ENCODE measurements around the gene POU4F3. TPM values are rescaled to one million over a fixed set of nuclear protein-coding genes. Genes with fewer than 3 reads are reported as not detected.

The POU4F3 gene
- total RNA-seq, 1 donor = 0.09 TPM

DNA sequence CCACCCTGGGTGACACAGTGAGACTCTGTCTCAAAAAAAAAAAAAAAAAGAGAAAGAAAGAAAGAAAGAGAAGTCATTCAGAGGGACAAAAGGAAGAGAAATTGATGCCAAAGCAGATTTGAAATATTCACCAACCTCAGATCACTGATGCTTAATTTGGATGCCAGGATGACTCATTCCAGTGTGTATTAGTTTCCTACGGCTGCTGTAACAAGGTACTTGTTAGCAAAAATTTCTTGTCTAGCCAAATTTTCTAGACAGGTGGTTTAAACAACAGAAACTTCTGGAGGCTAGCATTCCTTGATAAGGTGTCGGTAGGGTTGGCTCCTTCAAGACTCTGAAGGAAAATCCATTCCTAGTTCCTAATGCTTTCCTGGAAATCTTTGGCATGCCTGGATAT is 42.1 kb downstream of the POU4F3 start:
- TF ChIP-seq, protein P1, sequence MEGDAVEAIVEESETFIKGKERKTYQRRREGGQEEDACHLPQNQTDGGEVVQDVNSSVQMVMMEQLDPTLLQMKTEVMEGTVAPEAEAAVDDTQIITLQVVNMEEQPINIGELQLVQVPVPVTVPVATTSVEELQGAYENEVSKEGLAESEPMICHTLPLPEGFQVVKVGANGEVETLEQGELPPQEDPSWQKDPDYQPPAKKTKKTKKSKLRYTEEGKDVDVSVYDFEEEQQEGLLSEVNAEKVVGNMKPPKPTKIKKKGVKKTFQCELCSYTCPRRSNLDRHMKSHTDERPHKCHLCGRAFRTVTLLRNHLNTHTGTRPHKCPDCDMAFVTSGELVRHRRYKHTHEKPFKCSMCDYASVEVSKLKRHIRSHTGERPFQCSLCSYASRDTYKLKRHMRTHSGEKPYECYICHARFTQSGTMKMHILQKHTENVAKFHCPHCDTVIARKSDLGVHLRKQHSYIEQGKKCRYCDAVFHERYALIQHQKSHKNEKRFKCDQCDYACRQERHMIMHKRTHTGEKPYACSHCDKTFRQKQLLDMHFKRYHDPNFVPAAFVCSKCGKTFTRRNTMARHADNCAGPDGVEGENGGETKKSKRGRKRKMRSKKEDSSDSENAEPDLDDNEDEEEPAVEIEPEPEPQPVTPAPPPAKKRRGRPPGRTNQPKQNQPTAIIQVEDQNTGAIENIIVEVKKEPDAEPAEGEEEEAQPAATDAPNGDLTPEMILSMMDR (IDR thresholded peaks at IDR 0.05; ENCODE audit: insufficient read depth, low read length) = no peak
- DNase-seq (ENCODE audit: low read depth) = no peak
- no peak overlapping the region for H3K4me3 ChIP-seq (ENCODE audit: low read depth, low read length)

DNA sequence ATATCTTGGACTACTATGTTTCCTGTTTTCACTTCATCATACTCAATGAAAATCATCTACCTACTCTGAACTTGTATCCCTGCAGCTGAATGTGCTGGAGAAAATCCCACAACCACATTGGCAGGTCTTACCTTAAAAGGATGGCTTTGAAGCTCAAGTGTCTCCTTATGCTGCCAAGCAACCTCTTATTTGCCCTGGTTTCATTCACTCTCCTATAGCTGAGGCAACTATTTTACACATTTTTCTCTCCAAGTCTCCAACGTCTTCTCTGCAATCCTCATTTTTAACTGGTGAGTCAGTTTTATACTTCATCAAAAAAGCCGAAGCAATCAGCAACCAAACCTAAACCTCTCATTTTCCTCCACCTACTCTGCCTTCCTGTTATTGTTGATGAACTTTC is 49.7 kb downstream of the POU4F3 start:
- TF ChIP-seq, protein P1 (IDR thresholded peaks at IDR 0.05; ENCODE audit: insufficient read depth, low read length) = no peak
- DNase-seq (ENCODE audit: low read depth) = peak; percentile 19
- H3K4me3 ChIP-seq (ENCODE audit: low read depth, low read length) = no peak overlapping the region

DNA sequence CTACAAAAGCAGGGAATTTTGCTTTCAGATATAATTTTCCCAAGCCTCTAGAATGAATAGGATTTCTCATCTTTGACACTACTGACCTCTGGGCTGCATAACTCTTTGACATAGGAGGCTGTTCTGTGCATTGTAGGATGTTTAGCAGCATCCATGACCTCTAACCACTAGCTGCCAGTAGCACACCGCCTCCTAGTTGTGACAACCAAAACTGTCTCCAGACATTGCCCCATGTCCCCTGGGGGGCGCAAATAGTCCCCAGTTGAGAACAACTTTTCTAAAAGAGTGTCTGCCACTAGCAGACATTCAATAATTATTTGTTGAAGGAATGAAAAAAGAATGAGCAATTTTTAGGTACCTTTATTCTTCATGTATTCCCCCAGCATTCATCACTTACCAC is 51.8 kb downstream of the POU4F3 start:
- DNase-seq (ENCODE audit: low read depth) = no peak
- TF ChIP-seq, protein P1 (IDR thresholded peaks at IDR 0.05; ENCODE audit: insufficient read depth, low read length) = no peak
- no peak overlapping the region for H3K4me3 ChIP-seq (ENCODE audit: low read depth, low read length)

Other genes starting within 250 kb of the POU4F3 start
- 0.98 TPM in 1 of 2 replicates, not detected in the other for gene PLAC8L1, start 233.3 kb upstream of the POU4F3 start, total RNA-seq (ENCODE audit: low replicate concordance)
- 216 and 226 TPM in 2 replicates for gene LARS1, start 156.2 kb upstream of the POU4F3 start, total RNA-seq (ENCODE audit: low replicate concordance)
- 6.6 and 28.5 TPM in 2 replicates for gene RBM27, start 135.2 kb upstream of the POU4F3 start, total RNA-seq (ENCODE audit: low replicate concordance)
- gene TCERG1, start 108.5 kb downstream of the POU4F3 start, total RNA-seq (ENCODE audit: low replicate concordance) = 58.7 and 66.4 TPM in 2 replicates
- gene GPR151, start 177.4 kb downstream of the POU4F3 start, total RNA-seq (ENCODE audit: low replicate concordance) = not detected in 2 replicates